ENCODE measurements around the gene PSMB7.

GRCh38 chr9:124373386-124373785 is 41.9 kb downstream of the PSMB7 start:
- no peak for TF ChIP-seq EGR1 (IDR thresholded peaks at IDR 0.05)
- no peak for TF ChIP-seq EP300 (IDR thresholded peaks at IDR 0.05; ENCODE audit: borderline replicate concordance)
- TF ChIP-seq MAX (IDR thresholded peaks at IDR 0.05): no peak
- no peak for TF ChIP-seq TCF12 (IDR thresholded peaks at IDR 0.05; ENCODE audit: low read depth)
- no peak for TF ChIP-seq TAF1 (IDR thresholded peaks at IDR 0.05; ENCODE audit: low read depth)
